Measurements from ENCODE around the gene RP9.
"Not testable (repeated sequence)": the region's sequence is repeated elsewhere in the genome, so short reads cannot be mapped to it uniquely, and the experiment has no call there.

Gene RP9

GRCh38 chr7:33107136-33108066 is 1.8 kb downstream of the RP9 start:
- Histone ChIP-seq H3K27ac (peak overlapping the region in 1 of 21 experiments; percentile 86), H3K4me3 (peak overlapping the region in 2 of 7 experiments; percentile 87 to 99)

GRCh38 chr7:33101906-33102305 is 7.3 kb downstream of the RP9 start:
- Histone ChIP-seq H3K4me3 (no peak overlapping the region), H3K27ac (no peak overlapping the region)

GRCh38 chr7:33100770-33101169 is 8.4 kb downstream of the RP9 start:
- H3K4me3 ChIP-seq, result no peak overlapping the region
- H3K27ac ChIP-seq, result no peak overlapping the region

- H3K4me3 ChIP-seq, result no peak overlapping the region
- H3K27ac ChIP-seq, result peak overlapping the region in 1 of 21 experiments; percentile 14
These were observed 9.9 kb downstream of the RP9 start for GRCh38 chr7:33099154-33099940.

- not testable (repeated sequence) for H3K27ac ChIP-seq, H3K4me3 ChIP-seq
These were observed 14.4 kb downstream of the RP9 start for GRCh38 chr7:33094745-33095275.

GRCh38 chr7:33093266-33093665 is 15.9 kb downstream of the RP9 start:
- H3K27ac ChIP-seq, result no peak overlapping the region
- H3K4me3 ChIP-seq, result no peak overlapping the region

GRCh38 chr7:33091641-33092191 is 17.5 kb downstream of the RP9 start:
- H3K4me3 ChIP-seq, result no peak overlapping the region

GRCh38 chr7:33091111-33091531 is 18.1 kb downstream of the RP9 start:
- no peak overlapping the region for H3K27ac ChIP-seq
- H3K4me3 ChIP-seq, result no peak overlapping the region

More at GRCh38 chr7:33091641-33092191, 17.5 kb downstream of the RP9 start:
- H3K27ac ChIP-seq, result no peak overlapping the region

- no peak overlapping the region for H3K27ac ChIP-seq
- no peak overlapping the region for H3K4me3 ChIP-seq
These were observed 20.1 kb downstream of the RP9 start for GRCh38 chr7:33089142-33089541.

- no peak overlapping the region for H3K4me3 ChIP-seq
- H3K27ac ChIP-seq, result no peak overlapping the region
These were observed 21.3 kb downstream of the RP9 start for GRCh38 chr7:33087858-33088257.

GRCh38 chr7:33087356-33087755 is 21.8 kb downstream of the RP9 start:
- Histone ChIP-seq H3K27ac (no peak overlapping the region), H3K4me3 (no peak overlapping the region)

- Histone ChIP-seq H3K27ac (no peak overlapping the region), H3K4me3 (no peak overlapping the region)
These were observed 29.2 kb downstream of the RP9 start for GRCh38 chr7:33079763-33080690.

GRCh38 chr7:33079096-33079495 is 30.1 kb downstream of the RP9 start:
- H3K4me3 ChIP-seq, result no peak overlapping the region
- H3K27ac ChIP-seq, result no peak overlapping the region

GRCh38 chr7:33076737-33077136 is 32.5 kb downstream of the RP9 start:
- no peak overlapping the region for H3K4me3 ChIP-seq

GRCh38 chr7:33075818-33076518 is 33.2 kb downstream of the RP9 start:
- H3K27ac ChIP-seq, result no peak overlapping the region
- H3K4me3 ChIP-seq, result no peak overlapping the region

More at GRCh38 chr7:33076737-33077136, 32.5 kb downstream of the RP9 start:
- no peak overlapping the region for H3K27ac ChIP-seq

GRCh38 chr7:33073243-33073642 is 36.0 kb downstream of the RP9 start:
- Histone ChIP-seq H3K4me3 (no peak overlapping the region), H3K27ac (peak overlapping the region in 1 of 21 experiments; percentile 2)

GRCh38 chr7:33072471-33072870 is 36.7 kb downstream of the RP9 start:
- Histone ChIP-seq H3K4me3 (no peak overlapping the region), H3K27ac (no peak overlapping the region)

GRCh38 chr7:33070831-33071230 is 38.4 kb downstream of the RP9 start:
- Histone ChIP-seq H3K4me3 (no peak overlapping the region), H3K27ac (no peak overlapping the region)

Measured in skin epidermis (tissue), 12 donors.